AG04449 (cell line): Measurements from ENCODE around the gene KIF18B.

ENCODE experiments used
- CTCF ChIA-PET: fragments of 350-600 bp; formaldehyde crosslinking; extraction: SDS; loops from one replicate; lab custom pipeline; 2021; ENCODE audit warnings: antibody characterized with exemption; lab: Yijun Ruan, JAX
- POLR2A ChIA-PET: fragments of 400-600, 350-600 bp; formaldehyde crosslinking; extraction: SDS; loops from one replicate; lab custom pipeline; 2020; ENCODE audit warnings: antibody characterized with exemption, inconsistent platforms; lab: Yijun Ruan, JAX
- DNase-seq: peaks from one replicate; pipeline ENCODE4 v3.0.0-alpha.2; 2010; ENCODE audit warnings: low read depth, low spot score
- H3K4me3 ChIP-seq: 2 replicates; pipeline ENCODE4 v1.5.1; 2011; ENCODE audit warnings: low read depth, mild to moderate bottlenecking, control low read depth, low read length
- TF ChIP-seq, protein P1 (sequence below): IDR thresholded peaks from one replicate; pipeline ENCODE4 v1.5.1; 2011; ENCODE audit warnings: mild to moderate bottlenecking, moderate library complexity, low read length, control low read depth, inconsistent platforms; ENCODE audit not compliant: insufficient read depth; ENCODE audit errors: missing control alignments

Gene KIF18B

GRCh38 chr17:44989552-44990138 lies 42.1 kb upstream of the KIF18B start:
- no peak for DNase-seq
- POLR2A ChIA-PET = interaction anchor here (0.7 kb wide), 1 partner anchor 45 kb away, joined by 3 read pairs; no protein-coding TSS in a partner anchor
- TF ChIP-seq, protein P1, sequence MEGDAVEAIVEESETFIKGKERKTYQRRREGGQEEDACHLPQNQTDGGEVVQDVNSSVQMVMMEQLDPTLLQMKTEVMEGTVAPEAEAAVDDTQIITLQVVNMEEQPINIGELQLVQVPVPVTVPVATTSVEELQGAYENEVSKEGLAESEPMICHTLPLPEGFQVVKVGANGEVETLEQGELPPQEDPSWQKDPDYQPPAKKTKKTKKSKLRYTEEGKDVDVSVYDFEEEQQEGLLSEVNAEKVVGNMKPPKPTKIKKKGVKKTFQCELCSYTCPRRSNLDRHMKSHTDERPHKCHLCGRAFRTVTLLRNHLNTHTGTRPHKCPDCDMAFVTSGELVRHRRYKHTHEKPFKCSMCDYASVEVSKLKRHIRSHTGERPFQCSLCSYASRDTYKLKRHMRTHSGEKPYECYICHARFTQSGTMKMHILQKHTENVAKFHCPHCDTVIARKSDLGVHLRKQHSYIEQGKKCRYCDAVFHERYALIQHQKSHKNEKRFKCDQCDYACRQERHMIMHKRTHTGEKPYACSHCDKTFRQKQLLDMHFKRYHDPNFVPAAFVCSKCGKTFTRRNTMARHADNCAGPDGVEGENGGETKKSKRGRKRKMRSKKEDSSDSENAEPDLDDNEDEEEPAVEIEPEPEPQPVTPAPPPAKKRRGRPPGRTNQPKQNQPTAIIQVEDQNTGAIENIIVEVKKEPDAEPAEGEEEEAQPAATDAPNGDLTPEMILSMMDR = no peak
- no peak overlapping the region for H3K4me3 ChIP-seq
- CTCF ChIA-PET = no interaction called here

DNA sequence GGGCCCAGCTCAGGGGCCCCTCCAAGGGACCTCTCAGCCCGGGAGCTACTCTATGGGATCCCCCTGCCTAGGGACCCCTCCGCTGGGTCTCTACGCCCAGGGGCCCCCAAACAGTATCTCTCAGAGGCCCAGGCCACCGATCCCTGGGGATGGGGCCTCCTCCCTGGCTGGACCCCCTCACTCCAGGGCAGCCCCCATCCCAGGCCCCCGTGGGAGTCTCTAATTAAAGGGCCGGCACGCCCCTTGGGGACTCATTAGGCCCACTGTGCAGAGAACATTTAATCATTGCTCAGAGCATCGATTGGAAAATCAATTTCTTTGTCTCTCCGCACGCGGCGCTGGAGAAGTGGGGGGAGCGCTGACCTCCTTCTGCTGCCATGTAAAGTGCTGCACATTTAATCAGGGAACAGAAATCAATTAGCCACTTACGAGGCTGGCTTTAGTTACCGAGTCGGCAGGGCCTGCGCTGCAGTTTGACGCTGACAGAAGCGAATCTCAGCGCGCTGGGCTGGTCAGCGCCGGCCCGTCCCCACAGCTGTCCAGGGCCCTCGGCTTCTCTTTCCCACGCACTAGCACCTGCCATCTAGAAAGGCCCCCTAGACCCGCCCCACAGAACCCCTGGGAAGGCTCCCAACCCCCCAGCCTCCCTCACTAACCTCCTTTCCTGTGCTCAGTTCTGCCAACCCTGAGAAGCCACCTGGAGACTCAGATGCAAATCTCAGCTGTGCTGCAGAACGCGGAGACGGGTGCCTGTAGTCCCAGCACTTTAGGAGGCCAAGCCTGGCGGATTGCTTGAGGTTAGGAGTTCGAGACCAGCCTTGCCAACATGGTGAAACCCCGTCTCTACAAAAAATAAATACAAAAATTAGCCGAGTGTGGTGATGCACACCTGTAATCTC lies 40.7 kb upstream of the KIF18B start:
- TF ChIP-seq, protein P1 = no peak
- DNase-seq = no peak
- no peak overlapping the region for H3K4me3 ChIP-seq
- ChIA-PET POLR2A (no interaction called here), CTCF (interaction anchor here (0.8 to 1.8 kb wide), 3 partner anchors 18 to 69 kb away, joined by 3 to 5 read pairs (median 4); no protein-coding TSS in a partner anchor)

DNA sequence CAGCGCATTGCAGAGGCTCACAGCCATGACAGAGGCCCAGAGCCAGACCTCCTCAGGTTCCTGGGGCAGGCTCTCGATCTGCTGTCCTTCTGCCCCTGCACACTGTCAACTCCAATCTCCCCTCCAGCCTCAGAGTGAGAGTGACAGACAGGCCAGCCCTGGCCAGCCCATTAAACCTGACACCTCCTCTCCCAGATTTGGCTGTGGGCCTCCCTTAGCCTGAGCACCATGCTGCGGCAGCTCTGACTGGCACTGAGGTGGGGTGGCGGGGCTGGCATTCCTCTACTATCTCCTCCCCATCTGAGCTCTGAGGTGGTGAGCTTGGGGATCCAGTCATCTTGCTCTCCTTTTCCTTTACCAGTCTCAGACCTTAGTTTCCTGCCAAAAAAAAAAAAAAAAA lies 36.0 kb upstream of the KIF18B start:
- TF ChIP-seq, protein P1 = no peak
- no peak for DNase-seq
- no peak overlapping the region for H3K4me3 ChIP-seq
- POLR2A ChIA-PET = no interaction called here
- CTCF ChIA-PET = no interaction called here

- no peak for DNase-seq
- POLR2A ChIA-PET = no interaction called here
- CTCF ChIA-PET = interaction anchor here (1.0 kb wide), 1 partner anchor 40 kb away, joined by 3 read pairs; no protein-coding TSS in a partner anchor
- TF ChIP-seq, protein P1 = no peak
- no peak overlapping the region for H3K4me3 ChIP-seq
These were observed 34.6 kb upstream of the KIF18B start for GRCh38 chr17:44982113-44982702.

DNA sequence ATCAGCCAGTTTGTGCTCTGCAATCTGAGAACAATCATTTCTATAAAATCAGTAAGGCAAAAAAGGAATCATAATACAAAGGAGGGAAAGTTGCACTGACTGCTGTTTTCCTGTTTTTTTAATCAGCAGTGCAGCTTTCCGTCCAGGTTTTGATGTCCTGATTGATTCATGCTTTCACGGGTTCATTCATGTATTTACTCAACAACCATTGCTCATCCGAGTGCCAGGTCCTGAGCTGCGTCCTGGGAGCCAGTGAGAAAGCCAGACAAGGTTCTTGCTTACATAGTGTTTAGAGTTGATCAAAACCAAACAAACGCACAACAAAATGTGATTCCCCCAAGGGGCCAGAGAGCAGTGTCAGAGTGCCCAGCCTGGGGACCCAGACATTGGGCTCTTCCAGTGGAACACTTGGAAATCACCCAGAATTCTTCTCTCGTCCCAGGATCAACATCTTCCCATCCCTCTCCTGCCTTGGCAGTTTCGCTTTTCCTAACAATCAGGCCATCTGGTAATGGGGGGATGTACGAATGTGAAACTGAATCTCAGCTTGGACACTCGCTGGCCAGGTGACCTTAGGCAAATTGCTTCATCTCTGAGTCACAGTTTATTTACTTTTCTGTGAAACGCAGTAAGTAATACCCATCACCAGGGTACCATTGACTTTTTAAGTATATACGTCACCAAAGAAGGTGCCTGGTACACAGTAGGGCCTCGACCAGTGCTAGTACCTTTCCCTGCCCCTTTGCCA lies 33.8 kb upstream of the KIF18B start:
- POLR2A ChIA-PET = no interaction called here
- TF ChIP-seq, protein P1 = no peak
- DNase-seq = no peak
- no peak overlapping the region for H3K4me3 ChIP-seq
- CTCF ChIA-PET = interaction anchor here (1.0 to 1.8 kb wide), 2 partner anchors 41 to 71 kb away, joined by 3 to 4 read pairs; no protein-coding TSS in a partner anchor
